A673 (cell line): ENCODE measurements around the gene TOMM40. TPM values are rescaled to one million over a fixed set of nuclear protein-coding genes. Genes with fewer than 3 reads are reported as not detected.

Experiments used
- BruUV-seq: library from RNA; stranded (reverse); fragments of 400-500 nt; replicated peaks from 2 replicates; lab custom pipeline; 2021; lab: Mats Ljungman, UMichigan
- CTCF ChIA-PET: fragments of 300-600 bp; sonication (Branson Sonifier 250); formaldehyde crosslinking; loops from one replicate; lab custom pipeline; 2022; ENCODE audit warnings: antibody characterized with exemption; lab: Charles Lee
- POLR2A ChIA-PET: fragments of 300-600 bp; sonication (Branson Sonifier 250); formaldehyde crosslinking; loops from one replicate; lab custom pipeline; 2022; ENCODE audit warnings: antibody characterized with exemption; ENCODE audit not compliant: low non-redundant PET; lab: Charles Lee
- DNase-seq: peaks from one replicate; pipeline ENCODE4 v3.0.0-alpha.2; 2015; ENCODE audit warnings: low spot score
- H3K27ac ChIP-seq: fragments of 200-600 bp; sonication (generic); 2 replicates; pipeline ENCODE4 v1.5.1; 2016; ENCODE audit warnings: mixed run types, low read depth, mild to moderate bottlenecking, mixed read lengths, antibody characterized with exemption, low read length; ENCODE audit not compliant: poor library complexity, severe bottlenecking
- H3K27me3 ChIP-seq: fragments of 200-600 bp; sonication (generic); replicated peaks from 2 replicates; pipeline ENCODE4 v1.6.1; 2017; ENCODE audit warnings: mixed run types, low read depth, mild to moderate bottlenecking, mixed read lengths, antibody characterized with exemption, low read length; ENCODE audit not compliant: insufficient read depth, poor library complexity
- H3K36me3 ChIP-seq: fragments of 200-600 bp; sonication (generic); 2 replicates; pipeline ENCODE4 v1.6.1; 2016; ENCODE audit warnings: mixed run types, mild to moderate bottlenecking, mixed read lengths, antibody characterized with exemption, low read length; ENCODE audit not compliant: insufficient read depth, poor library complexity, severe bottlenecking
- H3K4me1 ChIP-seq: fragments of 200-600 bp; sonication (generic); 2 replicates; pipeline ENCODE4 v1.6.1; 2017; ENCODE audit warnings: mixed run types, mild to moderate bottlenecking, mixed read lengths, antibody characterized with exemption, low read length; ENCODE audit not compliant: insufficient read depth, poor library complexity, severe bottlenecking
- H3K4me3 ChIP-seq: fragments of 200-600 bp; sonication (generic); 2 replicates; pipeline ENCODE4 v1.5.1; 2016; ENCODE audit warnings: low read depth, mixed run types, mild to moderate bottlenecking, mixed read lengths, low read length; ENCODE audit not compliant: poor library complexity, severe bottlenecking
- H3K9me3 ChIP-seq: fragments of 200-600 bp; sonication (generic); 2 replicates; pipeline ENCODE4 v1.6.1; 2016; ENCODE audit warnings: mixed run types, low read depth, mild to moderate bottlenecking, mixed read lengths, antibody characterized with exemption, low read length; ENCODE audit not compliant: poor library complexity, severe bottlenecking
- EZH2 ChIP-seq: fragments of 200-600 bp; sonication (generic); IDR thresholded peaks from 2 replicates; pipeline ENCODE4 v1.6.1; 2017; ENCODE audit warnings: borderline replicate concordance, low read depth, mild to moderate bottlenecking, mixed read lengths, antibody characterized with exemption, low read length; ENCODE audit not compliant: poor library complexity, severe bottlenecking
- intact Hi-C: fragments of 100-400 bp; cut with micrococcal nuclease; formaldehyde crosslinking; loops from one replicate; pipeline ENCODE4 v1.10.0; 2022; ENCODE audit not compliant: unreplicated experiment
- total RNA-seq: library from RNA; stranded (reverse); gene quantifications from 2 replicates; pipeline ENCODE4 v1.2.3, GENCODE V29; 2021
- TF ChIP-seq, protein P1 (sequence below): fragments of 300-800, 200-600 bp; sonication (generic); conservative IDR thresholded peaks from 2 replicates; pipeline ENCODE4 v1.5.1; 2017; ENCODE audit warnings: low read depth, mild to moderate bottlenecking, antibody characterized with exemption, low read length, moderate library complexity, mixed read lengths

The TOMM40 gene
- total RNA-seq, 1 experiment from 2014 or later, result 234 TPM

DNA sequence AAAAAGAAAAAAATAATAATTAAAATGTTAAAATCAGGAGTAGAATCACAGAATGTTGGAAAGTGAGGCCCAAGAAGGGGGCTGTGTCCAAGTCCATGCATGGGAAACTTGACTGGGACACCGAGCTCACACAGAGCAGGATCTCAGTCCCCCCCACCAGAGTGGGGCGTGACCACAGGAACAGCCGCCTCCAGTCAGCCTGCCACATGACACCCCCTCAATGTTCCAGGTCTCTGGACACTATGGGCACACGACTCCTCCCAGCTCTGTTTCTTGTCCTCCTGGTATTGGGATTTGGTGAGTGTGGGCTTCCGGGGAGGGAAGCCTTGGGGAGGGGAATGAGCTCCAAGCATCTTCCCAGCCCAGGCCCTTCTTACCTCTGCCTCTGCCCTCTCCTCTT lies 57.2 kb downstream of the TOMM40 start:
- POLR2A ChIA-PET, result no interaction called here
- DNase-seq, result no peak
- no peaks in the 10 kb centered on the region for H3K27me3 ChIP-seq
- H3K9me3 ChIP-seq, result no peaks in the 10 kb centered on the region
- CTCF ChIA-PET, result no interaction called here
- intact Hi-C loops, result no loop called here
- H3K4me1 ChIP-seq, result no peaks in the 10 kb centered on the region
- H3K36me3 ChIP-seq, result no peaks in the 10 kb centered on the region
- TF ChIP-seq EZH2, result no peak
- TF ChIP-seq, protein P1, sequence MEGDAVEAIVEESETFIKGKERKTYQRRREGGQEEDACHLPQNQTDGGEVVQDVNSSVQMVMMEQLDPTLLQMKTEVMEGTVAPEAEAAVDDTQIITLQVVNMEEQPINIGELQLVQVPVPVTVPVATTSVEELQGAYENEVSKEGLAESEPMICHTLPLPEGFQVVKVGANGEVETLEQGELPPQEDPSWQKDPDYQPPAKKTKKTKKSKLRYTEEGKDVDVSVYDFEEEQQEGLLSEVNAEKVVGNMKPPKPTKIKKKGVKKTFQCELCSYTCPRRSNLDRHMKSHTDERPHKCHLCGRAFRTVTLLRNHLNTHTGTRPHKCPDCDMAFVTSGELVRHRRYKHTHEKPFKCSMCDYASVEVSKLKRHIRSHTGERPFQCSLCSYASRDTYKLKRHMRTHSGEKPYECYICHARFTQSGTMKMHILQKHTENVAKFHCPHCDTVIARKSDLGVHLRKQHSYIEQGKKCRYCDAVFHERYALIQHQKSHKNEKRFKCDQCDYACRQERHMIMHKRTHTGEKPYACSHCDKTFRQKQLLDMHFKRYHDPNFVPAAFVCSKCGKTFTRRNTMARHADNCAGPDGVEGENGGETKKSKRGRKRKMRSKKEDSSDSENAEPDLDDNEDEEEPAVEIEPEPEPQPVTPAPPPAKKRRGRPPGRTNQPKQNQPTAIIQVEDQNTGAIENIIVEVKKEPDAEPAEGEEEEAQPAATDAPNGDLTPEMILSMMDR, result no peak
- no TSS peak for BruUV-seq
- no peak overlapping the region for H3K4me3 ChIP-seq
- H3K27ac ChIP-seq, result no peak overlapping the region

DNA sequence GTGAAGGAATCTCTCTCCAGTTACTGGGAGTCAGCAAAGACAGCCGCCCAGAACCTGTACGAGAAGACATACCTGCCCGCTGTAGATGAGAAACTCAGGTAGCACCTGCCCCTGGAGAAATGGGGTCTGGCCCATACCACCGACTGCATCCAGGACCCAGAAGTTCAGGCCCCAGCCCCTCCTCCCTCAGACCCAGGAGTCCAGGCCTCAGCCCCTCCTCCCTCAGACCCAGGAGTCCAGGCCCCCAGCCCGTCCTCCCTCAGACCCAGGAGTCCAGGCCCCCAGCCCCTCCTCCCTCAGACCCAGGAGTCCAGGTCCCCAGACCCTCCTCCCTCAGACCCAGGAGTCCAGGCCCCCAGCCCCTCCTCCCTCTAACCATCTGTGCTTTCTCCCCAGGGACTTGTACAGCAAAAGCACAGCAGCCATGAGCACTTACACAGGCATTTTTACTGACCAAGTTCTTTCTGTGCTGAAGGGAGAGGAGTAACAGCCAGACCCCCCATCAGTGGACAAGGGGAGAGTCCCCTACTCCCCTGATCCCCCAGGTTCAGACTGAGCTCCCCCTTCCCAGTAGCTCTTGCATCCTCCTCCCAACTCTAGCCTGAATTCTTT lies 57.8 kb downstream of the TOMM40 start:
- ChIA-PET CTCF (no interaction called here), POLR2A (no interaction called here)
- Histone ChIP-seq H3K4me1 (peaks cover 2% of the 10 kb centered on the region), H3K9me3 (no peaks in the 10 kb centered on the region), H3K27me3 (no peaks in the 10 kb centered on the region), H3K27ac (no peak overlapping the region), H3K4me3 (no peak overlapping the region), H3K36me3 (no peaks in the 10 kb centered on the region)
- no peak for DNase-seq
- intact Hi-C loops, result no loop called here
- TF ChIP-seq EZH2, result no peak
- TF ChIP-seq, protein P1, result no peak
- BruUV-seq, result no TSS peak

DNA sequence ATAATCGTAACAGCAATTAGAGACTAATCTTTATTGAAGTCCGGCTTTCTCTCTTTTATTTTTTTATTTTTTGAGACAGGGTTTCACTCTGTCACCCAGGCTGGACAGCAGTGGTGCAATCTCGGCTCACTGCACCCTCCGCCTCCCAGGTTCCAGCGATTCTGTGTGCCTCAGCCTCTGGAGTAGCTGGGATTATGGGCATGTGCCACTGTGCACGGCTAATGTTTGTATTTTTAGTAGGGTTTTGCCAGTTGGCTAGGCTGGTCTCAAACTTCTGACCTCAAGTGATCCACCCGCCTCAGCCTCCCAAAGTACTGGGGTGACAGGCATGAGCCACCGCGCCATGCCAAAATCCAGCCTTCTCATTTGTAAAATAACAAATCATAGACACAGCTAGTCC lies 58.5 kb downstream of the TOMM40 start:
- BruUV-seq, result no TSS peak
- TF ChIP-seq, protein P1, result no peak
- no peak for TF ChIP-seq EZH2
- DNase-seq, result no peak
- POLR2A ChIA-PET, result no interaction called here
- H3K9me3 ChIP-seq, result no peaks in the 10 kb centered on the region
- no peaks in the 10 kb centered on the region for H3K36me3 ChIP-seq
- H3K27me3 ChIP-seq, result no peaks in the 10 kb centered on the region
- H3K27ac ChIP-seq, result no peak overlapping the region
- peaks cover 6% of the 10 kb centered on the region for H3K4me1 ChIP-seq
- no peak overlapping the region for H3K4me3 ChIP-seq
- intact Hi-C loops, result no loop called here
- CTCF ChIA-PET, result interaction anchor here (0.6 kb wide), 1 partner anchor 34 kb away, joined by 10 read pairs; no protein-coding TSS in a partner anchor
